SU-DHL-6 (cell line): ENCODE data around the gene BLOC1S6.
A peak's percentile ranks its signal among the peaks of the same experiment; 100 is the strongest.

Experiments used
- H2AFZ ChIP-seq: fragments of 200-600 bp; sonication (generic); 2 replicates; pipeline ENCODE4 v1.6.1; 2014; ENCODE audit warnings: low read depth, mild to moderate bottlenecking, moderate library complexity, mixed read lengths, antibody characterized with exemption, low read length; ENCODE audit not compliant: severe bottlenecking
- H3F3A ChIP-seq: fragments of 200-600 bp; shearing (Covaris generic); 2 replicates; pipeline ENCODE4 v1.6.0; 2016; ENCODE audit warnings: antibody characterized with exemption, mild to moderate bottlenecking; ENCODE audit not compliant: insufficient read depth
- H3K27ac ChIP-seq: fragments of 200-600 bp; sonication (generic); 2 replicates; pipeline ENCODE4 v1.5.1; 2016; ENCODE audit warnings: low read depth, mild to moderate bottlenecking, low read length, moderate library complexity, mixed read lengths
- H3K27me3 ChIP-seq: fragments of 200-600 bp; sonication (generic), shearing (Covaris generic); 2 replicates; pipeline ENCODE4 v1.6.0; 2014; ENCODE audit warnings: mild to moderate bottlenecking, low read length
- H3K36me3 ChIP-seq: fragments of 200-600 bp; sonication (generic); 2 replicates; pipeline ENCODE4 v1.6.1; 2014; ENCODE audit warnings: mild to moderate bottlenecking, low read length, mixed read lengths
- H3K4me2 ChIP-seq: fragments of 300-600, 200-600 bp; shearing (Covaris generic), sonication (generic); 2 replicates; pipeline ENCODE4 v1.6.0; 2014; ENCODE audit warnings: low read length, low read depth, mild to moderate bottlenecking; ENCODE audit not compliant: poor library complexity, severe bottlenecking
- H3K4me3 ChIP-seq: fragments of 200-600 bp; sonication (generic); 2 replicates; pipeline ENCODE4 v1.5.1; 2014; ENCODE audit warnings: antibody characterized with exemption, low read length, mild to moderate bottlenecking, mixed read lengths; ENCODE audit not compliant: insufficient read depth, poor library complexity, severe bottlenecking
- H3K79me2 ChIP-seq: fragments of 200-600 bp; sonication (generic); 2 replicates; pipeline ENCODE4 v1.6.1; 2014; ENCODE audit warnings: mild to moderate bottlenecking, low read length, moderate library complexity; ENCODE audit not compliant: insufficient read depth
- H3K9ac ChIP-seq: fragments of 200-600 bp; sonication (generic); 2 replicates; pipeline ENCODE4 v1.7.0; 2014; ENCODE audit warnings: mild to moderate bottlenecking, low read length
- H3K9me2 ChIP-seq: fragments of 200-600 bp; sonication (generic); replicated peaks from 2 replicates; pipeline ENCODE4 v1.6.1; 2014; ENCODE audit warnings: low read length; ENCODE audit not compliant: insufficient read depth
- H3K9me3 ChIP-seq: fragments of 200-600 bp; sonication (generic); 2 replicates; pipeline ENCODE4 v1.6.1; 2014; ENCODE audit warnings: low read length, mixed read lengths; ENCODE audit not compliant: insufficient read depth
- H4K20me1 ChIP-seq: fragments of 200-600 bp; sonication (generic); 2 replicates; pipeline ENCODE4 v1.6.1; 2014; ENCODE audit warnings: low read depth, mild to moderate bottlenecking, antibody characterized with exemption, low read length, moderate library complexity, mixed read lengths
- CTCF ChIP-seq: fragments of 200-600 bp; sonication (generic); IDR thresholded peaks from one replicate; pipeline ENCODE4 v1.5.1; 2017; ENCODE audit warnings: antibody characterized with exemption, mild to moderate bottlenecking, low read length, moderate library complexity; ENCODE audit not compliant: insufficient read depth, poor library complexity, severe bottlenecking
- EZH2phosphoT487 ChIP-seq: fragments of 200-600 bp; sonication (generic), shearing (Covaris generic); conservative IDR thresholded peaks from 2 replicates; pipeline ENCODE4 v1.6.1; 2018; ENCODE audit warnings: mild to moderate bottlenecking, antibody characterized with exemption, low read length, moderate library complexity, mixed read lengths

Gene BLOC1S6

GRCh38 chr15:45604326-45604725 is 17.1 kb downstream of the BLOC1S6 start:
- H3K27ac ChIP-seq = peak overlapping the region; percentile 68
- H3K79me2 ChIP-seq = peaks cover 25% of the 10 kb centered on the region

GRCh38 chr15:45606413-45606812 is 19.2 kb downstream of the BLOC1S6 start:
- H3K79me2 ChIP-seq = peaks cover 21% of the 10 kb centered on the region
- no peak for TF ChIP-seq CTCF
- no peak for TF ChIP-seq EZH2phosphoT487
- H3K36me3 ChIP-seq = peaks cover 45% of the 10 kb centered on the region
- H3K4me3 ChIP-seq = no peak overlapping the region
- H4K20me1 ChIP-seq = no peaks in the 10 kb centered on the region
- H3K9ac ChIP-seq = no peak overlapping the region
- H3K9me3 ChIP-seq = no peaks in the 10 kb centered on the region
- H3K9me2 ChIP-seq = no peaks in the 10 kb centered on the region
- H3K27ac ChIP-seq = peak overlapping the region; percentile 53
- H3K4me2 ChIP-seq = peak overlapping the region; percentile 32
- H3F3A ChIP-seq = peaks cover 51% of the 10 kb centered on the region
- H2AFZ ChIP-seq = no peak overlapping the region
- H3K27me3 ChIP-seq = no peaks in the 10 kb centered on the region

More at GRCh38 chr15:45604326-45604725, 17.1 kb downstream of the BLOC1S6 start:
- Histone ChIP-seq H3K9me2 (no peaks in the 10 kb centered on the region), H3K36me3 (peaks cover 45% of the 10 kb centered on the region), H4K20me1 (no peaks in the 10 kb centered on the region), H3K9ac (peak overlapping the region; percentile 12; the same call in 1 of the 2 replicates), H3K4me3 (no peak overlapping the region), H3K9me3 (no peaks in the 10 kb centered on the region), H3K4me2 (peak overlapping the region; percentile 35), H3F3A (peaks cover 55% of the 10 kb centered on the region), H2AFZ (no peak overlapping the region), H3K27me3 (no peaks in the 10 kb centered on the region)
- TF ChIP-seq CTCF (no peak), EZH2phosphoT487 (no peak)

DNA sequence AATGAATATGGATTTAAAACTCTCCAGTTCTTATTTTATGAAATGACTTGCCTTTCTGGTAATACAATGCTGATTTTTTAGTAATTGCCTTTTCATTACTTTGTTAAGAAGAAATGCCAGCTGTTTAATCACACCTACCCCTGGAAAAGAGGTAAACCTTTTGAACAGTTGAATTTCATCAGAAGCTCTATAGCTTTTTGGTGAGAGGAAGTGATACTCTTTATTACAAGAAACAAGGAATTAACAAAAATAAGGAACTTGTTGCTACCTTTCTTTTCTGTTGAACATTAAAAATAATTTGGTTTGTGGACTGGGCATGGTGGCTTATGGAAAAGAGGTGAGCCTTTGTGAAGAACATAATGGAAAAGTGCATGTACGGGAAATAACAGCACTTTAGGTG is 19.7 kb downstream of the BLOC1S6 start:
- no peak overlapping the region for H3K9ac ChIP-seq
- TF ChIP-seq EZH2phosphoT487 (no peak), CTCF (no peak)
- H3K9me2 ChIP-seq = no peaks in the 10 kb centered on the region
- H3K27me3 ChIP-seq = no peaks in the 10 kb centered on the region
- H3K27ac ChIP-seq = peak overlapping the region; percentile 53
- peaks cover 16% of the 10 kb centered on the region for H3K79me2 ChIP-seq
- no peak overlapping the region for H3K4me3 ChIP-seq
- no peak overlapping the region for H2AFZ ChIP-seq
- no peaks in the 10 kb centered on the region for H3K9me3 ChIP-seq
- H3F3A ChIP-seq = peaks cover 47% of the 10 kb centered on the region
- no peaks in the 10 kb centered on the region for H4K20me1 ChIP-seq
- peaks cover 45% of the 10 kb centered on the region for H3K36me3 ChIP-seq
- H3K4me2 ChIP-seq = peak overlapping the region; percentile 32
